Common myeloid progenitor, CD34-positive (primary cell): Measurements from ENCODE around the gene ARHGAP10.

Experiments used
- CTCF ChIA-PET: fragments of 350-600 bp; sonication (Branson Sonifier 250); formaldehyde crosslinking; loops from one replicate; lab custom pipeline; 2021; ENCODE audit warnings: antibody characterized with exemption; lab: Charles Lee
- POLR2A ChIA-PET: fragments of 350-600 bp; sonication (Branson Sonifier 250); formaldehyde crosslinking; loops from one replicate; lab custom pipeline; 2021; ENCODE audit warnings: antibody characterized with exemption; lab: Charles Lee
- DNase-seq, 3 donors: peaks; one replicate each; pipeline versions ENCODE4 v3.0.0 to v3.0.0-alpha.2; 2013
- H3K27ac ChIP-seq, 2 experiments: 1 replicate in 1 of 2; 2 replicates in 1 of 2; pipeline ENCODE4 v1.7.0; 2013; ENCODE audit warnings: inconsistent platforms in 2 of 2, low read length in 2 of 2, mild to moderate bottlenecking in 2 of 2, low read depth in 1 of 2, moderate library complexity in 1 of 2; ENCODE audit not compliant: severe bottlenecking in 2 of 2, insufficient read depth in 1 of 2, poor library complexity in 1 of 2
- H3K27me3 ChIP-seq, 5 experiments: replicated peaks in 2 of 5; 1 replicate in 3 of 5; 2 replicates in 2 of 5; pipeline versions ENCODE4 v1.6.1 to v1.7.0; 2013; ENCODE audit warnings: low read length in 4 of 5, mild to moderate bottlenecking in 2 of 5, moderate library complexity in 2 of 5, inconsistent platforms in 1 of 5; ENCODE audit not compliant: insufficient read depth in 5 of 5, control insufficient read depth in 4 of 5
- H3K36me3 ChIP-seq, 4 experiments: 1 replicate in 2 of 4; 2 replicates in 2 of 4; pipeline versions ENCODE4 v1.6.1 to v1.7.0; 2013; ENCODE audit warnings: low read length in 3 of 4, control low read depth in 1 of 4, mild to moderate bottlenecking in 1 of 4; ENCODE audit not compliant: control insufficient read depth in 4 of 4, insufficient read depth in 4 of 4
- H3K4me1 ChIP-seq, 4 experiments: 1 replicate in 3 of 4; 2 replicates in 1 of 4; pipeline versions ENCODE4 v1.6.1 to v1.7.1; 2013; ENCODE audit warnings: low read length in 3 of 4, mild to moderate bottlenecking in 3 of 4, control low read depth in 1 of 4, inconsistent platforms in 1 of 4, moderate library complexity in 1 of 4; ENCODE audit not compliant: control insufficient read depth in 4 of 4, insufficient read depth in 4 of 4; ENCODE audit errors: control extremely low read depth in 1 of 4
- H3K4me3 ChIP-seq, 7 experiments: 1 replicate in 4 of 7; 2 replicates in 3 of 7; pipeline versions ENCODE4 v1.5.1 to v1.7.0; 2013; ENCODE audit warnings: mild to moderate bottlenecking in 7 of 7, low read length in 6 of 7, moderate library complexity in 6 of 7, inconsistent platforms in 2 of 7, low read depth in 2 of 7, control low read depth in 1 of 7; ENCODE audit not compliant: insufficient read depth in 4 of 7, control insufficient read depth in 1 of 7; ENCODE audit errors: extremely low read depth in 1 of 7
- H3K9me3 ChIP-seq, 5 experiments: 1 replicate in 4 of 5; 2 replicates in 1 of 5; pipeline versions ENCODE4 v1.6.1 to v1.7.1; 2013; ENCODE audit warnings: low read length in 4 of 5, mild to moderate bottlenecking in 2 of 5, inconsistent platforms in 1 of 5, low read depth in 1 of 5, moderate library complexity in 1 of 5; ENCODE audit not compliant: control insufficient read depth in 4 of 5, insufficient read depth in 2 of 5; ENCODE audit errors: control extremely low read depth in 1 of 5
- WGBS: methylation state at CpG from one replicate; pipeline ENCODE4 v1.1.5; 2013; ENCODE audit not compliant: insufficient coverage; 5-methylcytosine and 5-hydroxymethylcytosine counted together

Gene ARHGAP10

GRCh38 chr4:147790412-147790811 is 58.5 kb downstream of the ARHGAP10 start:
- Histone ChIP-seq H3K4me1 (peaks cover 10 to 54% (median 23%) of the 10 kb centered on the region in 4 experiments), H3K9me3 (no peaks in the 10 kb centered on the region), H3K36me3 (no peaks in the 10 kb centered on the region), H3K27ac (no peak overlapping the region), H3K27me3 (no peaks in the 10 kb centered on the region), H3K4me3 (no peak overlapping the region)
- ChIA-PET POLR2A (no interaction called here), CTCF (interaction anchor here (1.2 kb wide), 1 partner anchor 76 kb away, joined by 3 read pairs; no protein-coding TSS in a partner anchor)
- 80% methylated on average over 1 of the region's 2 CpGs for WGBS
- no peak for DNase-seq

- Histone ChIP-seq H3K27ac (no peak overlapping the region), H3K4me1 (peaks cover 10 to 45% (median 20%) of the 10 kb centered on the region in 4 experiments), H3K36me3 (no peaks in the 10 kb centered on the region), H3K9me3 (no peaks in the 10 kb centered on the region), H3K27me3 (no peaks in the 10 kb centered on the region), H3K4me3 (no peak overlapping the region)
- 100% methylated on average over 4 of the region's 17 CpGs for WGBS
- ChIA-PET POLR2A (no interaction called here), CTCF (interaction anchor here (1.2 to 1.3 kb wide), 4 partner anchors 19 to 75 kb away, joined by 3 to 4 read pairs (median 4); no protein-coding TSS in a partner anchor)
- DNase-seq = no peak
These were observed 59.5 kb downstream of the ARHGAP10 start for GRCh38 chr4:147791341-147791740.

DNA sequence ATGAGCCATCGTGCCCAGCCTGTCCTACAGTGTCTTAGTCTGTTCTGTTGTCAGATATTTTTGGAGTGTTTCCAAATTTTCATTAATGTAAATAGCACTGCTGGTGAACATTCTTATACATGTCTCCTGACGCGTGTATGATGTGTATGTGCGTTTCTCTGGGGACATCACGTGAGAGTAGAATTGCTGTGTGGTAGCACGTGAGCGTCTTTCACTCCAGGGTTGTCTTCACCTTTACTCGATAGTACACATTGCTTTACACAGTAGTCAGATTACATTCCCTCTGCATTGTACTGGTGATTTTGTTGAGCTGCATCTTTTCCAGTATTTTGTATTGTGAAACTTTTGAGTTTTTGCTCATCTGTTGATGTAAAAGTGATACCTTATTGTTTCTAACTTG is 60.0 kb downstream of the ARHGAP10 start:
- Histone ChIP-seq H3K4me3 (no peak overlapping the region), H3K9me3 (no peaks in the 10 kb centered on the region), H3K27me3 (no peaks in the 10 kb centered on the region), H3K4me1 (peaks cover 10 to 44% (median 20%) of the 10 kb centered on the region in 4 experiments), H3K27ac (no peak overlapping the region), H3K36me3 (no peaks in the 10 kb centered on the region)
- CTCF ChIA-PET = interaction anchor here (1.1 to 1.3 kb wide), 4 partner anchors 18 to 75 kb away, joined by 3 to 4 read pairs (median 4); no protein-coding TSS in a partner anchor
- 100% methylated on average over 5 of the region's 8 CpGs for WGBS
- POLR2A ChIA-PET = no interaction called here
- no peak for DNase-seq

GRCh38 chr4:147793569-147794313 is 61.9 kb downstream of the ARHGAP10 start:
- CTCF ChIA-PET = interaction anchor here (1.1 to 1.5 kb wide), 3 partner anchors 17 to 73 kb away, joined by 3 read pairs; no protein-coding TSS in a partner anchor

DNA sequence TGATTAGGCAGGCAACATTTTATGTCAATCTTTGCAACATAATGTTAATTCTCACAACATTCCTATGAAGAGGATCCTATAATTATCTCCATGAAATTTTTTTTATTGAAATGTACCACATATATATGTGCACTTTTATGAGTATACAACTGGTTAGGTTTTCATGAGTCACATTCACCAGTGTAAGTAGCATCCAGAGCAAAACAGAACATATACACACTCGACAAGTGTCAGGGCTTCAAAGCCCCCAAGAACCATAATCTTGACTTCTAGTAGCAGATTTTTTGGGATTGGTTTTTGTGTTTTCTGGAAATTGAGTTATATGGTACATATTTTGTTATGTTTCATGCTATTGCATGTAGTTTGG is 62.4 kb downstream of the ARHGAP10 start:
- Histone ChIP-seq H3K27me3 (no peaks in the 10 kb centered on the region), H3K27ac (no peak overlapping the region), H3K4me3 (peak overlapping the region in 1 of 7 experiments; percentile 3), H3K4me1 (peaks cover 12 to 37% (median 25%) of the 10 kb centered on the region in 4 experiments), H3K36me3 (no peaks in the 10 kb centered on the region), H3K9me3 (no peaks in the 10 kb centered on the region)
- DNase-seq = peak in 1 of 3 donors; percentile 36
- no CpG with 5 or more reads among the region's 1 CpG for WGBS
- CTCF ChIA-PET = interaction anchor here (1.1 to 1.6 kb wide), 5 partner anchors 9 to 73 kb away, joined by 3 to 4 read pairs (median 3); no protein-coding TSS in a partner anchor
- POLR2A ChIA-PET = no interaction called here

More at GRCh38 chr4:147793569-147794313, 61.9 kb downstream of the ARHGAP10 start:
- peak in 1 of 3 donors; percentile 43 for DNase-seq
- H3K27me3 ChIP-seq = no peaks in the 10 kb centered on the region
- H3K4me3 ChIP-seq = peak overlapping the region in 1 of 7 experiments; percentile 3
- POLR2A ChIA-PET = interaction anchor here (0.6 kb wide), 1 partner anchor 88 kb away, joined by 3 read pairs; no protein-coding TSS in a partner anchor
- no peaks in the 10 kb centered on the region for H3K9me3 ChIP-seq
- WGBS = 62% methylated on average over 8 of the region's 8 CpGs
- H3K36me3 ChIP-seq = no peaks in the 10 kb centered on the region
- no peak overlapping the region for H3K27ac ChIP-seq
- peaks cover 10 to 36% (median 20%) of the 10 kb centered on the region in 4 experiments for H3K4me1 ChIP-seq

GRCh38 chr4:147794787-147795413 is 63.0 kb downstream of the ARHGAP10 start:
- H3K4me3 ChIP-seq = peak overlapping the region in 1 of 7 experiments; percentile 8
- no peak overlapping the region for H3K27ac ChIP-seq
- ChIA-PET POLR2A (interaction anchor here (1.1 kb wide), 1 partner anchor 10 kb away, joined by 4 read pairs; no protein-coding TSS in a partner anchor), CTCF (interaction anchor here (0.8 to 1.9 kb wide), 8 partner anchors 7 to 276 kb away, joined by 3 to 7 read pairs (median 4); no protein-coding TSS in a partner anchor)
- WGBS = 29% methylated on average over 1 of the region's 5 CpGs
- peak in 2 of 3 donors; percentile 75 to 80 for DNase-seq
- H3K9me3 ChIP-seq = no peaks in the 10 kb centered on the region
- no peaks in the 10 kb centered on the region for H3K36me3 ChIP-seq
- peaks cover 16 to 44% (median 31%) of the 10 kb centered on the region in 4 experiments for H3K4me1 ChIP-seq
- no peaks in the 10 kb centered on the region for H3K27me3 ChIP-seq
